ENCODE results near the gene SNX22. TPM values are rescaled to one million over a fixed set of nuclear protein-coding genes. Genes with fewer than 3 reads are reported as not detected.

SNX22 gene
- total RNA-seq, 5 donors from 2014 or later (not counting 1 experiment from before 2014, with no cell fraction given) = 0.58 to 3.7 (median 1.4) TPM

- H3K9me3 ChIP-seq = no peaks in the 10 kb centered on the region
- H3K27me3 Mint-ChIP-seq = no peaks in the 10 kb centered on the region
- ChIA-PET POLR2A (interaction anchor here in 1 of 2 donors (0.5 to 1.0 kb wide), 2 partner anchors 13 to 376 kb away, joined by 4 read pairs; no protein-coding TSS in a partner anchor), CTCF (interaction anchor here in 1 of 2 donors (0.9 to 1.3 kb wide), 3 partner anchors 10 to 42 kb away, joined by 3 read pairs; partner anchors contain the start of gene SNX1)
- WGBS (ENCODE audit: insufficient coverage) = no CpG with 5 or more reads among the region's 3 CpGs
- H3K4me3 Mint-ChIP-seq = no peak overlapping the region
- H3K27me3 ChIP-seq (replicated peaks in 1 of 2; ENCODE audit: control insufficient read depth in 2 of 2, extremely low read depth in 1 of 2, insufficient read depth in 2 of 2, low read length in 1 of 2) = no peaks in the 10 kb centered on the region
- no peaks in the 10 kb centered on the region for H3K9me3 Mint-ChIP-seq
- peak; percentile 57 to 81 (median 62) for ATAC-seq (replicated peaks in 1 of 4)
- peak overlapping the region; percentile 44 to 56 for H3K27ac Mint-ChIP-seq
- H3K27ac ChIP-seq (ENCODE audit: low read length) = peak overlapping the region; percentile 10
- peaks cover 41 to 55% (median 48%) of the 10 kb centered on the region in 3 donors for H3K4me1 Mint-ChIP-seq
- peaks cover 10 to 15% of the 10 kb centered on the region in 2 experiments for H3K4me1 ChIP-seq (ENCODE audit: control insufficient read depth in 1 of 2, extremely low read depth in 1 of 2, insufficient read depth in 2 of 2, low read length in 2 of 2)
- no peak overlapping the region for H3K4me3 ChIP-seq (ENCODE audit: control insufficient read depth in 1 of 2, extremely low read depth in 1 of 2, low read length in 1 of 2)
- H3K36me3 Mint-ChIP-seq = peaks cover 32% of the 10 kb centered on the region
- peak in 1 of 35 experiments; percentile 25 for DNase-seq
- peaks cover 8 to 34% of the 10 kb centered on the region in 2 donors for H3K36me3 ChIP-seq (ENCODE audit: control insufficient read depth in 2 of 2, extremely low read depth in 1 of 2, insufficient read depth in 1 of 2, low read length in 1 of 2)
Measured at GRCh38 chr15:64110950-64111678, 40.4 kb upstream of the SNX22 start.

GRCh38 chr15:64111679-64112050 lies 39.9 kb upstream of the SNX22 start:
- DNase-seq = no peak
- Histone ChIP-seq H3K36me3 (ENCODE audit: control insufficient read depth in 2 of 2, extremely low read depth in 1 of 2, insufficient read depth in 1 of 2, low read length in 1 of 2) (peaks cover 8 to 39% of the 10 kb centered on the region in 2 donors), H3K4me1 (ENCODE audit: control insufficient read depth in 1 of 2, extremely low read depth in 1 of 2, insufficient read depth in 2 of 2, low read length in 2 of 2) (peaks cover 10 to 15% of the 10 kb centered on the region in 2 experiments), H3K27me3 (replicated peaks in 1 of 2; ENCODE audit: control insufficient read depth in 2 of 2, extremely low read depth in 1 of 2, insufficient read depth in 2 of 2, low read length in 1 of 2) (no peaks in the 10 kb centered on the region), H3K4me3 (ENCODE audit: control insufficient read depth in 1 of 2, extremely low read depth in 1 of 2, low read length in 1 of 2) (no peak overlapping the region), H3K9me3 (no peaks in the 10 kb centered on the region), H3K27ac (ENCODE audit: low read length) (no peak overlapping the region)
- Mint-ChIP-seq H3K9me3 (no peaks in the 10 kb centered on the region), H3K27me3 (no peaks in the 10 kb centered on the region), H3K27ac (peak overlapping the region in 1 of 2 donors; percentile 28), H3K36me3 (peaks cover 35% of the 10 kb centered on the region), H3K4me1 (peaks cover 36 to 49% (median 42%) of the 10 kb centered on the region in 3 donors), H3K4me3 (no peak overlapping the region)
- no peak for ATAC-seq (replicated peaks in 1 of 4)
- POLR2A ChIA-PET = interaction anchor here in 1 of 2 donors (1.0 kb wide), 1 partner anchor 14 kb away, joined by 4 read pairs; no protein-coding TSS in a partner anchor
- 100% methylated on average over 1 of the region's 3 CpGs for WGBS (ENCODE audit: insufficient coverage)
- CTCF ChIA-PET = interaction anchor here in 1 of 2 donors (0.6 to 1.3 kb wide), 3 partner anchors 10 to 360 kb away, joined by 3 read pairs; partner anchors contain the start of gene SNX1

GRCh38 chr15:64112073-64112772 lies 39.3 kb upstream of the SNX22 start:
- peaks cover 10 to 15% of the 10 kb centered on the region in 2 experiments for H3K4me1 ChIP-seq (ENCODE audit: control insufficient read depth in 1 of 2, extremely low read depth in 1 of 2, insufficient read depth in 2 of 2, low read length in 2 of 2)
- 100% methylated on average over 2 of the region's 4 CpGs for WGBS (ENCODE audit: insufficient coverage)
- no peak overlapping the region for H3K4me3 ChIP-seq (ENCODE audit: control insufficient read depth in 1 of 2, extremely low read depth in 1 of 2, low read length in 1 of 2)
- H3K9me3 ChIP-seq = no peaks in the 10 kb centered on the region
- Mint-ChIP-seq H3K27ac (no peak overlapping the region), H3K27me3 (no peaks in the 10 kb centered on the region), H3K4me1 (peaks cover 30 to 44% (median 37%) of the 10 kb centered on the region in 3 donors), H3K4me3 (no peak overlapping the region), H3K36me3 (peaks cover 35% of the 10 kb centered on the region), H3K9me3 (no peaks in the 10 kb centered on the region)
- H3K27ac ChIP-seq (ENCODE audit: low read length) = no peak overlapping the region
- ChIA-PET POLR2A (no interaction called here), CTCF (interaction anchor here in 1 of 2 donors (0.6 to 0.9 kb wide), 2 partner anchors 9 to 360 kb away, joined by 3 read pairs; no protein-coding TSS in a partner anchor)
- peaks cover 8 to 45% of the 10 kb centered on the region in 2 donors for H3K36me3 ChIP-seq (ENCODE audit: control insufficient read depth in 2 of 2, extremely low read depth in 1 of 2, insufficient read depth in 1 of 2, low read length in 1 of 2)
- no peak for DNase-seq
- H3K27me3 ChIP-seq (replicated peaks in 1 of 2; ENCODE audit: control insufficient read depth in 2 of 2, extremely low read depth in 1 of 2, insufficient read depth in 2 of 2, low read length in 1 of 2) = no peaks in the 10 kb centered on the region
- no peak for ATAC-seq (replicated peaks in 1 of 4)

GRCh38 chr15:64112904-64113303 lies 38.6 kb upstream of the SNX22 start:
- Mint-ChIP-seq H3K27ac (no peak overlapping the region), H3K9me3 (no peaks in the 10 kb centered on the region), H3K27me3 (no peaks in the 10 kb centered on the region), H3K4me3 (no peak overlapping the region), H3K36me3 (peaks cover 38% of the 10 kb centered on the region), H3K4me1 (peaks cover 26 to 40% (median 34%) of the 10 kb centered on the region in 3 donors)
- Histone ChIP-seq H3K4me3 (ENCODE audit: control insufficient read depth in 1 of 2, extremely low read depth in 1 of 2, low read length in 1 of 2) (no peak overlapping the region), H3K27ac (ENCODE audit: low read length) (no peak overlapping the region), H3K4me1 (ENCODE audit: control insufficient read depth in 1 of 2, extremely low read depth in 1 of 2, insufficient read depth in 2 of 2, low read length in 2 of 2) (peaks cover 10 to 15% of the 10 kb centered on the region in 2 experiments), H3K36me3 (ENCODE audit: control insufficient read depth in 2 of 2, extremely low read depth in 1 of 2, insufficient read depth in 1 of 2, low read length in 1 of 2) (peaks cover 8 to 51% of the 10 kb centered on the region in 2 donors), H3K9me3 (no peaks in the 10 kb centered on the region), H3K27me3 (replicated peaks in 1 of 2; ENCODE audit: control insufficient read depth in 2 of 2, extremely low read depth in 1 of 2, insufficient read depth in 2 of 2, low read length in 1 of 2) (no peaks in the 10 kb centered on the region)
- no CpG with 5 or more reads among the region's 1 CpG for WGBS (ENCODE audit: insufficient coverage)
- POLR2A ChIA-PET = no interaction called here
- DNase-seq (no peak), ATAC-seq (replicated peaks in 1 of 4) (no peak)
- CTCF ChIA-PET = no interaction called here

GRCh38 chr15:64117759-64118487 lies 33.6 kb upstream of the SNX22 start:
- Mint-ChIP-seq H3K9me3 (no peaks in the 10 kb centered on the region), H3K27ac (no peak overlapping the region), H3K27me3 (no peaks in the 10 kb centered on the region), H3K36me3 (peaks cover 54% of the 10 kb centered on the region), H3K4me3 (no peak overlapping the region), H3K4me1 (peaks cover 0 to 3% (median 1%) of the 10 kb centered on the region in 3 donors)
- POLR2A ChIA-PET = interaction anchor here (0.6 kb wide), 2 partner anchors 14 to 68 kb away, joined by 5 read pairs; no protein-coding TSS in a partner anchor
- Histone ChIP-seq H3K4me1 (ENCODE audit: control insufficient read depth in 1 of 2, extremely low read depth in 1 of 2, insufficient read depth in 2 of 2, low read length in 2 of 2) (no peaks in the 10 kb centered on the region), H3K36me3 (ENCODE audit: control insufficient read depth in 2 of 2, extremely low read depth in 1 of 2, insufficient read depth in 1 of 2, low read length in 1 of 2) (peaks cover 28 to 92% of the 10 kb centered on the region in 2 donors), H3K4me3 (ENCODE audit: control insufficient read depth in 1 of 2, extremely low read depth in 1 of 2, low read length in 1 of 2) (no peak overlapping the region), H3K27ac (ENCODE audit: low read length) (no peak overlapping the region), H3K9me3 (no peaks in the 10 kb centered on the region), H3K27me3 (replicated peaks in 1 of 2; ENCODE audit: control insufficient read depth in 2 of 2, extremely low read depth in 1 of 2, insufficient read depth in 2 of 2, low read length in 1 of 2) (no peaks in the 10 kb centered on the region)
- no peak for ATAC-seq (replicated peaks in 1 of 4)
- DNase-seq = no peak
- CTCF ChIA-PET = interaction anchor here in 1 of 2 donors (0.6 kb wide), 1 partner anchor 417 kb away, joined by 3 read pairs; no protein-coding TSS in a partner anchor
- whole genome bisulfite sequencing (ENCODE audit: insufficient coverage) = 94% methylated on average over 2 of the region's 5 CpGs
